GM10266 (cell line): ENCODE measurements around the gene BLVRA.
"Not testable (repeated sequence)": the region's sequence is repeated elsewhere in the genome, so short reads cannot be mapped to it uniquely, and the experiment has no call there.

Experiments used
- DNase-seq: peaks from one replicate; pipeline ENCODE4 v3.0.0; 2012; ENCODE audit errors: extremely low spot score
- CTCF ChIP-seq: IDR thresholded peaks from 2 replicates; pipeline ENCODE4 v1.5.1; 2012; ENCODE audit warnings: mild to moderate bottlenecking, low read depth; ENCODE audit not compliant: control insufficient read depth, insufficient read depth; ENCODE audit errors: missing control alignments

Gene BLVRA

GRCh38 chr7:43771128-43771527, 12.6 kb downstream of the BLVRA start:
- TF ChIP-seq CTCF: no peak
- DNase-seq: no peak

GRCh38 chr7:43771573-43771972, 13.1 kb downstream of the BLVRA start:
- DNase-seq: no peak
- no peak for TF ChIP-seq CTCF

- not testable (repeated sequence) for DNase-seq
Observed at GRCh38 chr7:43773268-43773667, 14.8 kb downstream of the BLVRA start.

GRCh38 chr7:43775255-43775654, 16.8 kb downstream of the BLVRA start:
- DNase-seq: not testable (repeated sequence)

- DNase-seq: not testable (repeated sequence)
Observed at GRCh38 chr7:43778293-43779044, 20.0 kb downstream of the BLVRA start.

GRCh38 chr7:43779045-43779812, 20.7 kb downstream of the BLVRA start:
- no peak for DNase-seq
- TF ChIP-seq CTCF: no peak

GRCh38 chr7:43781726-43782607, 23.5 kb downstream of the BLVRA start:
- TF ChIP-seq CTCF: no peak
- DNase-seq: no peak

GRCh38 chr7:43782768-43783555, 24.5 kb downstream of the BLVRA start:
- DNase-seq: no peak

More at GRCh38 chr7:43782768-43783555, 24.5 kb downstream of the BLVRA start:
- no peak for TF ChIP-seq CTCF
